GM12874 (cell line): ENCODE data around the gene FITM1.

Source experiments
- TF ChIP-seq, protein P1 (sequence below): IDR thresholded peaks from 2 replicates; pipeline ENCODE4 v1.5.1; 2011; ENCODE audit warnings: low read depth, mild to moderate bottlenecking, control low read depth, low read length, moderate library complexity; ENCODE audit not compliant: insufficient read depth

The FITM1 gene

DNA sequence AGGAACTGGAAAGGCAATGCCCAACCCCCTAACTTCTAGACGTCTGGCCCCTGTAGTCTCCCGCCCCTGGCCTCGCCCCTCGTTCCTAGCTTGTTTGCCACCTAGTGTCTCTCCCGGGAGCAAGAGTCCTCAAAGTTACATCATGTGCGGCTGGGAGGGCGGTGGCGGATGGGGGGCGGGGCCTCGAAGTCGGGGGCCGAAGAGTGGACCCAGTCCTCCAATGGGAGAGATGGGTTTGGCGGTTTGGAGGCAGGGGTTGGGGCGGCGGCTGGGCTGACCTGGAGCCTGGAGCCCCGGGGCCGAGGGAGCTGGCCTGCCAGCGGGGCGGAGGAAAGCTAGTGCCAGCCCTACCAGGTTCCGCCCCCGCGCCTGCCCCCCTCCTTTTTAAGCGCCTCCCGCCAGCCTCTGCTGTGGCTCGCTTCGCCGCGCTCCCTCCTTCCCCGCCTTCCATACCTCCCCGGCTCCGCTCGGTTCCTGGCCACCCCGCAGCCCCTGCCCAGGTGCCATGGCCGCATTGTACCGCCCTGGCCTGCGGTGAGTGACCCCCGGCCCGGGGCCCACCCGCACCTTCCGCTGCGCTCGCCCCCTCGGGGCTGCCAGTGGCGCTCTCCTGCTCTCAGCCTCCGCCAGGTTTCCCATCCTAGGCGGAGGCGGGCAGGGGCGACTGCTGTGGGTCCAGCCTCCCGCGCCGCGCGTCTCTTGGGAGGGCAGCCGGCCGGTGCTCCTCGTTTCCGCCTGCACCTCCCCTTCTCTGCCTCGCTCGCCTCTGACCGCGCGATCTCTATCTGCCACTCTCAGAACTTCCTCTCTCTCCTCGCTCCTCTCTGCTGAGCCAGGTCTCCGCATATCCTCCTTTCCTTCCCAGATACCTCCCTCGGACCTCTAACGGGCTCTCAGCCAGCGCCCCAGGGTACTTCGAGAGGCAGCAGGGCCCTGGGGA, 36.3 kb upstream of the FITM1 start, which contains the start of gene PCK2:
Gene PCK2, plus strand, starts transcription at position 411 of the 940 bp plus-strand sequence. Its CDS starts 95 bp downstream, at position 506.
- TF ChIP-seq, protein P1, sequence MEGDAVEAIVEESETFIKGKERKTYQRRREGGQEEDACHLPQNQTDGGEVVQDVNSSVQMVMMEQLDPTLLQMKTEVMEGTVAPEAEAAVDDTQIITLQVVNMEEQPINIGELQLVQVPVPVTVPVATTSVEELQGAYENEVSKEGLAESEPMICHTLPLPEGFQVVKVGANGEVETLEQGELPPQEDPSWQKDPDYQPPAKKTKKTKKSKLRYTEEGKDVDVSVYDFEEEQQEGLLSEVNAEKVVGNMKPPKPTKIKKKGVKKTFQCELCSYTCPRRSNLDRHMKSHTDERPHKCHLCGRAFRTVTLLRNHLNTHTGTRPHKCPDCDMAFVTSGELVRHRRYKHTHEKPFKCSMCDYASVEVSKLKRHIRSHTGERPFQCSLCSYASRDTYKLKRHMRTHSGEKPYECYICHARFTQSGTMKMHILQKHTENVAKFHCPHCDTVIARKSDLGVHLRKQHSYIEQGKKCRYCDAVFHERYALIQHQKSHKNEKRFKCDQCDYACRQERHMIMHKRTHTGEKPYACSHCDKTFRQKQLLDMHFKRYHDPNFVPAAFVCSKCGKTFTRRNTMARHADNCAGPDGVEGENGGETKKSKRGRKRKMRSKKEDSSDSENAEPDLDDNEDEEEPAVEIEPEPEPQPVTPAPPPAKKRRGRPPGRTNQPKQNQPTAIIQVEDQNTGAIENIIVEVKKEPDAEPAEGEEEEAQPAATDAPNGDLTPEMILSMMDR: no peak

DNA sequence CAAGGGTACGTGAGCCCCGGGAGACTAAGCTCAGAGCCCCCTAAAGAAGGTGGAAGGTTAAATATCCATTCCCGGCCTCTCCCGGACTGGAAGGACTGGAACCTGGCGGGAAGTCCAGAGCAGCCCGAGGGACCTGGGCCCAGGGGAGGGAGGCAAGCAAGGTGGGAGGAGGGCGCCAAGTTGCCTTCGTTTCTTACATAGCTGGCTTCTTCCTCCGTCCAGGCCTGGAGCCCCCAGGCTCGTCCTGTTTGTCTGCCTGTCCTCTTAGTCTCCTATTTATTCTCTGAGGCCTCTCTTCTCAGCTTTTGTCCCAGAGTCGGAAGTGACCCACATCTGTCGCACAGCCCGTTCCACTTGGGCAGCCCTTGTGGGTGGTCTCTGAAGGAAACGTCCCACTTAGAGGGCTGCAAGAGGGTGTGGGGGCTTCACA, 35.6 kb upstream of the FITM1 start:
- TF ChIP-seq, protein P1: no peak

DNA sequence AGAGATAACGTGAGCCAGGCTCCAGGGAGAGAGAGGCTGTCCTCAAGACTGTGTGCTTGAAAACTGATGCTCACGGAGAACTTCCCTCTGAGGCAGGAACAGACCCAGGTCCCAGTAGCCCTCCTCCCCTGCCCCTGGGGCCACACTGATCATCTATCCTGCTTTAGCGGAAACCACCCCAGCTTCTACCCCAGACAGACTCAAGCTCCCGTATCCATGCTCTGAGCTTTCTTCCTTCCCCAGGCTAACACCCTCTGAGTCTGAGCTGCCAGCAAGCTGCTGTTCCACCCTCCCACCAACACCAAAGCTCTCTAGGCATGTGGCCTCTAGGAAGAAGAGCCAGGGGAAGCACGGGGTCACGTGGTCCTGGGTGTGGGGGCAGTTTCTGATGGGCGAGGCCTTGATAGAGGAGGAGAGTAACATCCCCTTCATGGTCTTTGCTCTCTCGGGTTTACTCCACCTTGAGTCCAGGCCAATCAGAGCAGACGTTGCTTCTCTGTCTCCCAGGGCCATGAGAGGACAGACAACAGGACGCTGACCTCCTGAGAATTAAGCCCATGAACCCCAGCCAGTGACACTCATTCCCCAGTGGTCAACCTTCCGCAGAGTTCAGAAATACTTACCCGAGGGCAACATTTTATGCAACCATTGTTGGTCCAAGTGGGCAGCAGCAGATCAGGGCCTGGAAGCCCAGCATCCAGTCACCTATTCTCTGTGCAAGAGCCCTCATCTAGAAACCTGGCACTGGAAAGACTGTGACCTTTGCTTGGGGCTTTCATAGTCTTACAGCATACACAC, 35.0 kb upstream of the FITM1 start:
- TF ChIP-seq, protein P1: no peak

DNA sequence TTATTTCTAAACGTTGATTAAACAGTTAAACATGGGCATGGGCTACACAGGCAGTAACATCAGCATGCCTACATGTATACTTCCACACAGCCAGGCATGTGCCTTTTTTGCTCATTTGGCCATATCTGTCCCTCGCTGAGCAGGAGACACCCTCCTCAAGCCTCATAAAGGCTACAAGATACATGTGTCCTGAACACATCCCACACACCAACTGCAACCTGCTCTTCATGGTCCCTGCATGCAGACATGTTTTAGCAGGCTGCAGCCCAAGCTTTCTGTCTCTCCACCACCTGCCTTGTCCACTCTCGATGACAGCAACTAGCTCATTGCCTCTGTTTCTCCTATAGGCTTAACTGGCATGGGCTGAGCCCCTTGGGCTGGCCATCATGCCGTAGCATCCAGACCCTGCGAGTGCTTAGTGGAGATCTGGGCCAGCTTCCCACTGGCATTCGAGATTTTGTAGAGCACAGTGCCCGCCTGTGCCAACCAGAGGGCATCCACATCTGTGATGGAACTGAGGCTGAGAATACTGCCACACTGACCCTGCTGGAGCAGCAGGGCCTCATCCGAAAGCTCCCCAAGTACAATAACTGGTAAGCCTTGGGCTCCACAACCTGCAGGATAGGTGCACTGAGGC, 33.8 kb upstream of the FITM1 start:
- TF ChIP-seq, protein P1: no peak

DNA sequence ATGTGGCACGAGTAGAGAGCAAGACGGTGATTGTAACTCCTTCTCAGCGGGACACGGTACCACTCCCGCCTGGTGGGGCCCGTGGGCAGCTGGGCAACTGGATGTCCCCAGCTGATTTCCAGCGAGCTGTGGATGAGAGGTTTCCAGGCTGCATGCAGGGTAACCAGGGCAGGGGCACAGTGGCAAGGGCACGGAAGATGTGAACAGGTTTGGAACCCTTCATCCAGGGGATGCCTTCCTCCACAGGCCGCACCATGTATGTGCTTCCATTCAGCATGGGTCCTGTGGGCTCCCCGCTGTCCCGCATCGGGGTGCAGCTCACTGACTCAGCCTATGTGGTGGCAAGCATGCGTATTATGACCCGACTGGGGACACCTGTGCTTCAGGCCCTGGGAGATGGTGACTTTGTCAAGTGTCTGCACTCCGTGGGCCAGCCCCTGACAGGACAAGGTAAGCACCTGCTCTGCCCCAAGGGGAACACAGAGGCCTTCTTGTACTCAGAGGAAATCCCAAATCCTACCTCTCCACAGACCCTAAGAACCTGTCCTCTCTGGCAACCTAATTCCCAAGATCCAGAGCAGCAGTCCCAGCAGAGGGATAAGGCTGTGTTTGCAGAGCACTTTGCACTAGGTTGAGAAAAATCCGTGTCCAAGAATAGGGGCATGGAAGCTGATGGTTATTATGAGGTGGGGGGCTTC, 32.1 kb upstream of the FITM1 start:
- TF ChIP-seq, protein P1: no peak

DNA sequence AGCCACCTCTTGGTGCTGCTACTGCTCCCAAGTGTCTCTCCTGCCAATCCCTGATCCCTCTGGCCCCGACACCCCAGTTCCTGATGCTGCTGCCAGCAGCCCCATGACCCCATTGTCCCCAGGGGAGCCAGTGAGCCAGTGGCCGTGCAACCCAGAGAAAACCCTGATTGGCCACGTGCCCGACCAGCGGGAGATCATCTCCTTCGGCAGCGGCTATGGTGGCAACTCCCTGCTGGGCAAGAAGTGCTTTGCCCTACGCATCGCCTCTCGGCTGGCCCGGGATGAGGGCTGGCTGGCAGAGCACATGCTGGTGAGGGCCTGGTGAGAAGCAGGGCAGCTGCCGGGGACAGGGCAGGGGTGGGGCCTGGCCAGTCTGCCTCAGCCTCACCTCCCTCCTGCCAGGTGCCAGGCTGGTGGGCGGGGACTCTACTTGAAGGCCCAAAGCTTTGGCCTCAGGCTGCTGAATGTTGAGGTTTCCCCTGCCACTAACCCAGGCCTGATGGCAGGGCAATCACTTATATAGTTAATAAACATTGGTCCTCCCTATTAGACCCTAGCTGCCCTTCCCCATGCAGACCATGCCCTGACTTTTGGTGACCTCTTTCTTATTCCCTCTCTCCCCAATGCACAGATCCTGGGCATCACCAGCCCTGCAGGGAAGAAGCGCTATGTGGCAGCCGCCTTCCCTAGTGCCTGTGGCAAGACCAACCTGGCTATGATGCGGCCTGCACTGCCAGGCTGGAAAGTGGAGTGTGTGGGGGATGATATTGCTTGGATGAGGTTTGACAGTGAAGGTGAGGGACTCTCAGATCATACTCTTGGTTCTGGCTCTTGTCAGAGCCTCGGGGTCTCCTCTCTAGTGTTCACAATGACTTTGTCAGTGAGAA, 31.3 kb upstream of the FITM1 start:
- TF ChIP-seq, protein P1: no peak
